ENCODE measurements around the gene SHISA9. TPM values are rescaled to one million over a fixed set of nuclear protein-coding genes. Genes with fewer than 3 reads are reported as not detected.

The SHISA9 gene
- total and polyA plus RNA-seq, 2 of the 4 experiments (the other 2 are of a cell fraction): under 0.01 TPM; not detected in 1

DNA sequence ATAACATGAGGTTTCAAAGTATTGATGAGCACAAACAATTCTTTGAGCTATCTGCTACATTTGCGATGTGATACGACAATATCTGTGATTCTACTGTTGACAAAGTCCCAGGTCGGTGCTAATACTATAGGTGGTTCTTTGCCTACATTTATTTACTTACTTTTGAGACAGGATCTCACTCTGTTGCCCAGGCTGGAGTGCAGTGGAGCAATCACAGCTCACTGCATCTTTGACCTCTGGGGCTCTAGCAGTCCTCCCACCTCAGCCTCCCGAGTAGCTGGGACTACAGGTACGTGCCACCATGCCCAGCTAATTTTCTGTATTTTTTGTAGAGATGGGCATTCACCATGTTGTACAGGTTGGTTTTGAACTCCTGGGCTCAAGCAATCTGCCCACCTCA, 343.4 kb downstream of the SHISA9 start:
- no peak overlapping the region for H2AK9ac ChIP-seq (replicated peaks; ENCODE audit: low read depth, low read length, poor library complexity)
- H3K9me3 ChIP-seq (ENCODE audit: control insufficient read depth, insufficient read depth, low read length): peaks cover 7% of the 10 kb centered on the region
- no peak overlapping the region for H4K5ac ChIP-seq (ENCODE audit: low read depth, low read length)
- no peak overlapping the region for H3K23ac ChIP-seq (ENCODE audit: low read depth, low read length)
- TF ChIP-seq, protein P1, sequence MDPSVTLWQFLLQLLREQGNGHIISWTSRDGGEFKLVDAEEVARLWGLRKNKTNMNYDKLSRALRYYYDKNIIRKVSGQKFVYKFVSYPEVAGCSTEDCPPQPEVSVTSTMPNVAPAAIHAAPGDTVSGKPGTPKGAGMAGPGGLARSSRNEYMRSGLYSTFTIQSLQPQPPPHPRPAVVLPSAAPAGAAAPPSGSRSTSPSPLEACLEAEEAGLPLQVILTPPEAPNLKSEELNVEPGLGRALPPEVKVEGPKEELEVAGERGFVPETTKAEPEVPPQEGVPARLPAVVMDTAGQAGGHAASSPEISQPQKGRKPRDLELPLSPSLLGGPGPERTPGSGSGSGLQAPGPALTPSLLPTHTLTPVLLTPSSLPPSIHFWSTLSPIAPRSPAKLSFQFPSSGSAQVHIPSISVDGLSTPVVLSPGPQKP (IDR thresholded peaks at IDR 0.05; ENCODE audit: borderline replicate concordance, low read depth, low read length): no peak
- TF ChIP-seq CHD1 (IDR thresholded peaks at IDR 0.05; ENCODE audit: low read depth, low read length): no peak
- no peak for TF ChIP-seq FOS (IDR thresholded peaks at IDR 0.05; ENCODE audit: low read depth, low read length)
- no peak for TF ChIP-seq RAD21 (IDR thresholded peaks at IDR 0.05; ENCODE audit: low read length)
- TF ChIP-seq CTCF (conservative IDR thresholded peaks at IDR 0.05; ENCODE audit: low read depth, low read length): no peak
- TF ChIP-seq POLR2A (IDR thresholded peaks at IDR 0.05; ENCODE audit: low read depth, low read length): no peak
- no peak for TF ChIP-seq SMC3 (IDR thresholded peaks at IDR 0.05; ENCODE audit: low read depth, low read length)
- TF ChIP-seq BHLHE40 (IDR thresholded peaks at IDR 0.05; ENCODE audit: low read depth, low read length): no peak
- no peak for TF ChIP-seq MXI1 (IDR thresholded peaks at IDR 0.05; ENCODE audit: borderline replicate concordance, low read depth, low read length)
- TF ChIP-seq MAFK (IDR thresholded peaks at IDR 0.05; ENCODE audit: low read depth, low read length): no peak
- TF ChIP-seq, protein P2, sequence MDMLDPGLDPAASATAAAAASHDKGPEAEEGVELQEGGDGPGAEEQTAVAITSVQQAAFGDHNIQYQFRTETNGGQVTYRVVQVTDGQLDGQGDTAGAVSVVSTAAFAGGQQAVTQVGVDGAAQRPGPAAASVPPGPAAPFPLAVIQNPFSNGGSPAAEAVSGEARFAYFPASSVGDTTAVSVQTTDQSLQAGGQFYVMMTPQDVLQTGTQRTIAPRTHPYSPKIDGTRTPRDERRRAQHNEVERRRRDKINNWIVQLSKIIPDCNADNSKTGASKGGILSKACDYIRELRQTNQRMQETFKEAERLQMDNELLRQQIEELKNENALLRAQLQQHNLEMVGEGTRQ (IDR thresholded peaks at IDR 0.05; ENCODE audit: low read depth, low read length): no peak
- TF ChIP-seq NFE2L2 (IDR thresholded peaks at IDR 0.05; ENCODE audit: low read depth, low read length): no peak
- no peak for TF ChIP-seq RFX5 (IDR thresholded peaks at IDR 0.05; ENCODE audit: low read depth, low read length)
- no peak for TF ChIP-seq CEBPB (IDR thresholded peaks at IDR 0.05; ENCODE audit: low read depth, low read length)
- no peak for TF ChIP-seq RCOR1 (IDR thresholded peaks at IDR 0.05; ENCODE audit: insufficient replicate concordance, low read length)
- TF ChIP-seq MAZ (IDR thresholded peaks at IDR 0.05; ENCODE audit: borderline replicate concordance, low read depth, low read length): no peak
- H3K56ac ChIP-seq (ENCODE audit: extremely low read depth, insufficient read depth, low read length): no peak overlapping the region
- no peaks in the 10 kb centered on the region for H3K79me1 ChIP-seq (ENCODE audit: low read depth in 1 of 2, low read length in 2 of 2)
- H3K27ac ChIP-seq (ENCODE audit: insufficient read depth, low read length): no peak overlapping the region
- H3K9me1 ChIP-seq (ENCODE audit: insufficient read depth, low read length): no peaks in the 10 kb centered on the region
- H4K20me1 ChIP-seq (ENCODE audit: insufficient read depth, low read length): no peaks in the 10 kb centered on the region
- H3K4me2 ChIP-seq (ENCODE audit: low read depth, low read length): no peak overlapping the region
- no peak overlapping the region for H3K18ac ChIP-seq (ENCODE audit: low read depth, low read length)
- no peak overlapping the region for H2BK120ac ChIP-seq (ENCODE audit: low read depth, low read length)
- DNase-seq: no peak
- no peak overlapping the region for H2BK15ac ChIP-seq (ENCODE audit: low read depth, low read length)
- no peak overlapping the region for H4K91ac ChIP-seq (ENCODE audit: insufficient read depth, low read depth, low read length)
- H3K4ac ChIP-seq (ENCODE audit: low read depth, low read length): no peak overlapping the region
- ChIA-PET POLR2A (ENCODE audit: unreplicated experiment) (no interaction called here), CTCF (no interaction called here)
- H4K8ac ChIP-seq (ENCODE audit: low read depth in 2 of 2, low read length in 2 of 2): no peak overlapping the region
- no peak overlapping the region for H2BK20ac ChIP-seq (ENCODE audit: low read depth, low read length)
- no peak for ATAC-seq (ENCODE audit: low read depth)
- intact Hi-C loops (cut with micrococcal nuclease): no loop called here
- H3K27me3 ChIP-seq (ENCODE audit: control insufficient read depth, insufficient read depth, low read length): no peaks in the 10 kb centered on the region
- no peaks in the 10 kb centered on the region for H3K4me1 ChIP-seq (ENCODE audit: control insufficient read depth, insufficient read depth, low read length)
- no TSS peak for BruUV-seq (replicated peaks)
- H2AFZ ChIP-seq (replicated peaks; ENCODE audit: low read length, poor library complexity): no peak overlapping the region
- dilution Hi-C loops (cut with HindIII; ENCODE audit: low sequenced_read_pairs, unreplicated experiment): no loop called here
- no peak overlapping the region for H3K9ac ChIP-seq (ENCODE audit: low read depth, low read length)
- H2AK5ac ChIP-seq (ENCODE audit: low read depth, low read length): no peak overlapping the region
- WGBS, 2 experiments (ENCODE audit: extremely low coverage in 2 of 2, insufficient read length in 1 of 2): no CpG with 5 or more reads among the region's 5 CpGs
- no peaks in the 10 kb centered on the region for H3K36me3 ChIP-seq (ENCODE audit: control insufficient read depth, insufficient read depth, low read length)
- in situ Hi-C loops (cut with MboI; ENCODE audit: low sequenced_read_pairs): no loop called here
- no peak overlapping the region for H2BK5ac ChIP-seq (ENCODE audit: low read depth, low read length, poor library complexity, severe bottlenecking)
- no peak overlapping the region for H3K14ac ChIP-seq (replicated peaks; ENCODE audit: low read depth, low read length)
- H3K4me3 ChIP-seq (ENCODE audit: insufficient read depth, low read depth, low read length): no peak overlapping the region
